ENCODE results near the gene CISH. TPM values are rescaled to one million over a fixed set of nuclear protein-coding genes. Genes with fewer than 3 reads are reported as not detected.
A peak's percentile ranks its signal among the peaks of the same experiment; 100 is the strongest.

CISH gene
- total RNA-seq, 4 donors from 2014 or later, result 3.3 to 50.5 (median 20.3) TPM

- intact Hi-C loops (cut with DNase I; ENCODE audit: low total_unique reads), result loop anchor here (5.0 kb wide), 1 partner anchor 253 kb away; the partner anchor contains the start of gene TMEM115
- H3K27me3 ChIP-seq, result no peaks in the 10 kb centered on the region
- in situ Hi-C loops (cut with MboI; ENCODE audit: low sequenced_read_pairs in 4 of 4), result loop anchor here (5.0 to 25.0 kb wide), 5 partner anchors 33 to 894 kb away; partner anchors contain the start of genes DCAF1 (in 1 of the 4), MANF (in 1 of the 4) and RBM15B (in 1 of the 4)
- H3K4me1 ChIP-seq, result peaks cover 59 to 71% of the 10 kb centered on the region in 2 donors
- peak overlapping the region; percentile 95 to 99 (median 96) for H3K27ac ChIP-seq
- TF ChIP-seq CTCF (IDR thresholded peaks at IDR 0.05 in 4 of 5, conservative IDR thresholded peaks at IDR 0.05 in 1 of 5) (no peak), POLR2A (IDR thresholded peaks at IDR 0.05) (peak in 1 of 2 donors; percentile 30)
- no peaks in the 10 kb centered on the region for H3K9me3 ChIP-seq
- ATAC-seq (no peak), DNase-seq (no peak)
- H3K4me3 ChIP-seq, result peak overlapping the region; percentile 65 to 89 (median 77)
- H3K36me3 ChIP-seq, result peaks cover 4 to 28% of the 10 kb centered on the region in 2 donors
Observed at GRCh38 chr3:50610181-50610971, 1.2 kb downstream of the CISH start.

- peaks cover 4 to 28% of the 10 kb centered on the region in 2 donors for H3K36me3 ChIP-seq
- H3K9me3 ChIP-seq, result no peaks in the 10 kb centered on the region
- intact Hi-C loops (cut with DNase I; ENCODE audit: low total_unique reads), result loop anchor here (5.0 kb wide), 1 partner anchor 252 kb away; the partner anchor contains the start of gene TMEM115
- H3K27me3 ChIP-seq, result no peaks in the 10 kb centered on the region
- H3K27ac ChIP-seq, result peak overlapping the region; percentile 95 to 99 (median 96)
- in situ Hi-C loops (cut with MboI; ENCODE audit: low sequenced_read_pairs in 4 of 4), result loop anchor here (5.0 to 25.0 kb wide), 5 partner anchors 32 to 895 kb away; partner anchors contain the start of genes DCAF1 (in 1 of the 4), MANF (in 1 of the 4) and RBM15B (in 1 of the 4)
- TF ChIP-seq POLR2A (IDR thresholded peaks at IDR 0.05), result no peak
- no peak for TF ChIP-seq CTCF (IDR thresholded peaks at IDR 0.05 in 4 of 5, conservative IDR thresholded peaks at IDR 0.05 in 1 of 5)
- no peak for ATAC-seq
- peaks cover 64 to 76% of the 10 kb centered on the region in 2 donors for H3K4me1 ChIP-seq
- H3K4me3 ChIP-seq, result peak overlapping the region; percentile 65 to 89 (median 77)
- no peak for DNase-seq
Observed at GRCh38 chr3:50609763-50610085, 1.9 kb downstream of the CISH start.

- DNase-seq, result no peak
- TF ChIP-seq POLR2A (IDR thresholded peaks at IDR 0.05) (no peak), CTCF (IDR thresholded peaks at IDR 0.05 in 4 of 5, conservative IDR thresholded peaks at IDR 0.05 in 1 of 5) (no peak)
- in situ Hi-C loops (cut with MboI; ENCODE audit: low sequenced_read_pairs in 4 of 4) (loop anchor here in 1 of 4 donors (25.0 kb wide), 1 partner anchor 778 kb away; the partner anchor contains the start of genes MANF and RBM15B), intact Hi-C loops (cut with DNase I; ENCODE audit: low total_unique reads) (no loop called here)
- H3K36me3 ChIP-seq, result peaks cover 4 to 28% of the 10 kb centered on the region in 2 donors
- peak overlapping the region; percentile 95 to 99 (median 96) for H3K27ac ChIP-seq
- H3K27me3 ChIP-seq, result no peaks in the 10 kb centered on the region
- peaks cover 69 to 81% of the 10 kb centered on the region in 2 donors for H3K4me1 ChIP-seq
- ATAC-seq, result no peak
- H3K4me3 ChIP-seq, result peak overlapping the region; percentile 65 to 89 (median 77)
- no peaks in the 10 kb centered on the region for H3K9me3 ChIP-seq
Observed at GRCh38 chr3:50609071-50609762, 2.4 kb downstream of the CISH start.

GRCh38 chr3:50608278-50608677, 3.3 kb downstream of the CISH start:
- Histone ChIP-seq H3K4me1 (peaks cover 79 to 89% of the 10 kb centered on the region in 2 donors), H3K9me3 (no peaks in the 10 kb centered on the region), H3K27ac (peak overlapping the region; percentile 95 to 99 (median 96)), H3K36me3 (peaks cover 4 to 28% of the 10 kb centered on the region in 2 donors), H3K27me3 (no peaks in the 10 kb centered on the region), H3K4me3 (peak overlapping the region in 2 of 4 donors; percentile 65 to 89)
- DNase-seq, result no peak
- intact Hi-C loops (cut with DNase I; ENCODE audit: low total_unique reads), result no loop called here
- TF ChIP-seq CTCF (IDR thresholded peaks at IDR 0.05 in 4 of 5, conservative IDR thresholded peaks at IDR 0.05 in 1 of 5) (no peak), POLR2A (IDR thresholded peaks at IDR 0.05) (no peak)
- in situ Hi-C loops (cut with MboI; ENCODE audit: low sequenced_read_pairs in 4 of 4), result loop anchor here in 1 of 4 donors (25.0 kb wide), 1 partner anchor 779 kb away; the partner anchor contains the start of genes MANF and RBM15B
- no peak for ATAC-seq
